Kidney epithelial cell (primary cell): ENCODE results near the gene FRS2. TPM values are rescaled to one million over a fixed set of nuclear protein-coding genes. Genes with fewer than 3 reads are reported as not detected.
A peak's percentile ranks its signal among the peaks of the same experiment; 100 is the strongest.

Experiments used
- DNase-seq: peaks from one replicate; pipeline ENCODE4 v3.0.0-alpha.2; 2010; ENCODE audit warnings: low read depth
- H3K27me3 ChIP-seq: 2 replicates; pipeline ENCODE4 v1.6.0; 2011; ENCODE audit warnings: low read length; ENCODE audit not compliant: control insufficient read depth, insufficient read depth
- H3K36me3 ChIP-seq: 2 replicates; pipeline ENCODE4 v1.5.1; 2011; ENCODE audit warnings: low read length; ENCODE audit not compliant: control insufficient read depth, insufficient read depth
- H3K4me3 ChIP-seq: 2 replicates; pipeline ENCODE4 v1.5.1; 2011; ENCODE audit warnings: low read depth, mild to moderate bottlenecking, control low read depth, low read length
- CTCF ChIP-seq: IDR thresholded peaks from 2 replicates; pipeline ENCODE4 v1.5.1; 2011; ENCODE audit warnings: mild to moderate bottlenecking, moderate library complexity, low read length, control low read depth, inconsistent platforms; ENCODE audit not compliant: insufficient read depth, poor library complexity, severe bottlenecking
- total RNA-seq: library from RNA; depleted of rRNA; stranded (reverse); fragments of >200 nt; gene quantifications from 2 replicates; pipeline ENCODE4 v1.2.3, GENCODE V29; 2015

FRS2 gene
- total RNA-seq, 1 donor from 2014 or later: 26.6 TPM

GRCh38 chr12:69583203-69583602, 113.0 kb downstream of the FRS2 start:
- Histone ChIP-seq H3K36me3 (no peaks in the 10 kb centered on the region), H3K27me3 (no peaks in the 10 kb centered on the region), H3K4me3 (no peak overlapping the region)
- peak; percentile 12 for TF ChIP-seq CTCF
- DNase-seq: no peak

GRCh38 chr12:69585189-69586062, 115.2 kb downstream of the FRS2 start, which contains the start of gene CCT2:
Gene CCT2, plus strand, starts transcription at chr12:69585459. Its CDS starts 63 bp downstream, at chr12:69585522.
- Histone ChIP-seq H3K4me3 (peak within 1 kb of the TSS; percentile 68), H3K27me3 (no peaks in the 10 kb centered on the region), H3K36me3 (no peaks in the 10 kb centered on the region)
- TF ChIP-seq CTCF: peak; percentile 42
- DNase-seq: peak; percentile 75

GRCh38 chr12:69588527-69588926, 118.3 kb downstream of the FRS2 start:
- Histone ChIP-seq H3K36me3 (no peaks in the 10 kb centered on the region), H3K27me3 (no peaks in the 10 kb centered on the region)
- TF ChIP-seq CTCF: no peak

GRCh38 chr12:69589082-69589481, 118.9 kb downstream of the FRS2 start:
- TF ChIP-seq CTCF: no peak
- Histone ChIP-seq H3K36me3 (peaks cover 3% of the 10 kb centered on the region), H3K4me3 (no peak overlapping the region), H3K27me3 (no peaks in the 10 kb centered on the region)
- DNase-seq: no peak

More at GRCh38 chr12:69588527-69588926, 118.3 kb downstream of the FRS2 start:
- H3K4me3 ChIP-seq: no peak overlapping the region
- no peak for DNase-seq

GRCh38 chr12:69595689-69596088, 125.5 kb downstream of the FRS2 start:
- Histone ChIP-seq H3K4me3 (no peak overlapping the region), H3K36me3 (peaks cover 3% of the 10 kb centered on the region), H3K27me3 (no peaks in the 10 kb centered on the region)
- no peak for DNase-seq
- TF ChIP-seq CTCF: no peak
